NCI-H345 treated with DMSO at 0.1 percent for 48 hours (cell line): ENCODE data around the gene SLMAP.

Experiments used
- DNase-seq: peaks from one replicate; lab custom pipeline; 2025; ENCODE audit not compliant: unreplicated experiment; lab: John Stamatoyannopoulos, UW

SLMAP gene

GRCh38 chr3:57959423-57960173, 203.5 kb downstream of the SLMAP start:
- DNase-seq, result no peak

- no peak for DNase-seq
Measured at GRCh38 chr3:57960174-57960505, 204.0 kb downstream of the SLMAP start.

DNA sequence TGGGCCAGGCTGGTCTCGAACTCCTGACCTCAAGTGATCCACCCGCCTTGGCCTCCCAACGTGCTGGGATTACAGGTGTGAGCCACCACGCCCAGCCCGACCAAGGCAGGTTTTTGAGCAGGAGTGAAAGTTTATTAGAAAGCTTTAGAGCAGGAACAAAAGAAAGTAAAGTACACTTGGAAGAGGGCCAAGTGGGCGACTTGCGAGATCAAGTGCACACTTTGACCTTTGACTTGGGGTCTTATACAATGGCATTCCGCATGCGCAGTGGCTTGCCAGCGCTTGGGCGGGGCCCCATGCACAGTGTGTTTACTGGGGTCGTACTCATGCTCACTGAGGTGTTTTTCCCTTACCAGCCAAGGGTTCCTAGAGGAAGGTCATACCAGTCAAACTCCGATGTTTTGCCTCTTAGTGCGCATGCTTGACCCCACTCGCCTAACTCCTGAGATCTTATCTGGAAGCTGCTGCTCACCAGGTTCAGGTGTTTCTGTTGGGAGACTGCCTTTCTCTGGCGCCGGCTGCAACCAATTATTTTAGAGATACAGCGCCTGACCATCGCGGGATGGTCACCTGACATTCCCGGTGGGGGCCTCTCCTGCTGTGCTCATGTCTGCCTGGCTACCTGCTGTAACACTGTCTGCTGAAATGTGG, 205.2 kb downstream of the SLMAP start:
- DNase-seq, result no peak

- no peak for DNase-seq
Measured at GRCh38 chr3:57961828-57962447, 205.8 kb downstream of the SLMAP start.

DNA sequence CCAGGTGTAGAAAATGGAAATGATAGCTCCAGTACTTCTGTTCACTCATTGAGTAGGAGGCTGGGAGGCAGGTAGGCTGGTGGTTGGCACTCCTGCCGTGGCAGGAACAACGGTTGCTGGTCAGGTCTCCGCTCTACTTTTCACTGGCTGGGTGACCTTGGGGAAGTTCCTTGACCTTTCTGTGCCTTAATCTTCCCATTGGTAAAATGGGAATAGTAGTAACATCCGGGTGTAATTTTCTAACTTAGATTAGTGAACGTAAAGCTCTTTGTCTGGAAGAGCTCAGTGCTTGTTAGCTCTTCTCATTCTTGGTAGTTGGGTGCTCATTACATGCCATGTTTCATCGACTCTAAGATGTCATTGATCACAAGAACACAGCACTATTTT, 206.3 kb downstream of the SLMAP start:
- DNase-seq, result no peak

DNA sequence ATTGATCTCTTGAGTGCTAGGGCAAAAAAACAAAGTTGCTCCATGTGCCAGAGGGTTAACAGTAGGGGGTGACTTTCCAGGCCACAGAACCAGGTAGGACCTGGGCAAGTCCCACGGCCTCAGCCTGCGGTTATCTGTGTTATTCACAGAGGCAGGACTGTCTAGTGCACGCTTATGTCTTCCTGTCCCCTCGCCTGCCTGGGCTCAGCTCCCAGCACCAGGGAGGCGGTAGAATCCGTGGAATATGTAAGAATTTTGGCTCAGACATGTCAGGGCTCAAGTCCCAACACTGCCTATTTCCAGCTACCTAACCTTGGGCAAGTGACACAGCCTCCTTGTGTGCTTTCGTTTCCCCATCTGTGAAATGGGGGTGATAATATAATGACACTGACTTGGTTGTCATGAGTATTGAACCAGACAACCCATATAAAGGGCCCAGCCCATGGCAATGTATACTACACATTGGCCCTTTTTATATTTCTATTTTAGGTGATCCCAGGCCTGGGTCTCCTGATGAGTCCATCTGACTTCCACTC, 207.8 kb downstream of the SLMAP start:
- DNase-seq, result no peak

GRCh38 chr3:57966829-57967228, 210.7 kb downstream of the SLMAP start:
- no peak for DNase-seq

DNA sequence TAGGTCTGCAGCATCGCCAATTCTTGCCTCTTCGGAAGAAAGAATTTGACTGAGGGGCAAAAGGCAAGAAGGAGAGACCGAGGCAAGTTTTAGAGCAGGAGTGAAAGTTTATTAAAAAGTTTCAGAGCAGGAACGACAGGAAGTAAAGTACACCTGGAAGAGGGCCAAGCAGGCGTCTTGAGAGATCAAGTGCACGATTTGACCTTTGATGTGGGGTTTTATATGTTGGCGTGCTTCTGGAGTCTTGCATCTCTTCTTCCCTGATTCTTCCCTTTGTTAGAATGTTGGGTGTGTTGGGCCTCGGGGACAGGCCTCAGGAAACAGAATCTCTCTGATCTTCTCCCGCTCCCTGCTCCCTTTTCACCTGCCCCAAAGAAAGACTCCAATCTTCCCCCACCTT, 211.5 kb downstream of the SLMAP start:
- DNase-seq, result no peak

GRCh38 chr3:57968501-57968900, 212.4 kb downstream of the SLMAP start:
- no peak for DNase-seq

DNA sequence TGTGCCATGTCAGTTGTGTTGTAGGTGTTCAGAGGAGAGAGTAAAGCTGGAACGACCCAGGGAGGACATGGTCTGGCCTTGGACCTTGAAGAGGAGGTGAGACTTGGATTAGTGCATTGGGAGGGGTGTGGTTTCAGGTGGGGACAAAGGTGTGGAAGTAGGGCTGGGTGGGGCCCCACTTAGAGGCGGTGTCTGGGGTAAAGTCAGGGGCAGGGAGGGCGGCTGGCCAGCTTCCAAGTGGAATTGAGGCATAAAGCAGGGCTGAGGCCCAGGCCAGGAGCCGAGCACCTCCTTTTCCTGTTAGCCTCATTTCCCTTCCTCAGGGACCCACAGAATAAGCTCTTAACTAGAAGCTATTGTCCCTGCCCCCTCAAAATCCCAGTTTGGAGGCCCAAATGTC, 215.9 kb downstream of the SLMAP start:
- DNase-seq, result no peak

GRCh38 chr3:57972531-57973111, 216.5 kb downstream of the SLMAP start:
- no peak for DNase-seq

GRCh38 chr3:57973715-57974477, 217.8 kb downstream of the SLMAP start:
- DNase-seq, result no peak

DNA sequence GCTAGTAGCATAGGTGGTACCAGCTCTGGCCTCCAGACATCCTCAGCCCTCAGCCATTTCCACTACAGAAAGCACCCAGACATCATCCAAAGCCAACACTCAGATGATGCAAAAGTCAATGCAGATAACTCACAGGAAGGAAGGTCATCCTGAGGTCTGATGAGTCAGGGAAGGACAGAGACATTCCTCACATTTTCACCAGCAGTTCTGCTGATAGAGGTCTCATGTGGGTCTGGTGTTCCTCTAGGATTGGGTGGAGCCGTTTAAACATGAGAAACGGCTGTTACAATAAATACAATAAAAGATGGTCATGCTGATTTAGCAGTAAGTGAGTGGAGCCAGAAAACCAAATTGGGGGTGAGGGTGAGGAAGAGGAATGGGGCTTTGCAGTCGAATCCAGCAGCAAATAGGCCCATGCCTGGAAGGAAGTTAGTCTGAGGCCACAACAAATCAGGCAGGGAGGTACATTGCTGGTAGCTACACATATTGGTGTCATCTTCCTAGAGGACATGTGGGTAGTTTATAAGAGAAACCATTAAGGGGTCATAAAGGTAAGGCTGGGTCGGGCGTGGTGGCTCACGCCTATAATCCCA, 218.8 kb downstream of the SLMAP start:
- no peak for DNase-seq

DNA sequence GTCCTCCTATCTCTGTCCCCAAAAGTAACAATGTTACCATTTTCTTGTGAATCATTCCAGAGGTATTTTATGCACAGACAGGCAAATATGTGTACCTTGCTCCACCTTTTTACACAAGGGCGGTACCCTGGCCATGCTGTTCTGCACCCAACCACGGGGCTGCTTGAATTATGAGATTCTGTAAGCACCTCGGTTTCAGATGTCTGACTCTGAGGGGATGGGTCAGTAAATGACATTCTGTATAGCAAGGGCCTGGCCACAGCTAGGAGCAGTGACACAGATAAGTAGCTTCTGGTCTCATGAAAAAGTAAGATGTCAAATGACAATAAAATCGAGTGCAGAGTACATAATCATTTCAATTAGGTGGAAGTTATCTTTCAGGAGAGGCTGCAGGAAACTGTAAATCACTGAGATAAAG, 221.7 kb downstream of the SLMAP start:
- no peak for DNase-seq

GRCh38 chr3:57978316-57978715, 222.2 kb downstream of the SLMAP start:
- no peak for DNase-seq
